T-cell (primary cell): ENCODE measurements around the gene FLT4. TPM values are rescaled to one million over a fixed set of nuclear protein-coding genes. Genes with fewer than 3 reads are reported as not detected.
A peak's percentile ranks its signal among the peaks of the same experiment; 100 is the strongest.

Source experiments
- ATAC-seq, 4 experiments: fragments of 200-7000 bp in 3 of 4; fragments of 150-1000 bp in 1 of 4; cut with Tn5 transposase; replicated peaks in 1 of 4; 1 replicate in 3 of 4; 2 replicates in 1 of 4; pipeline ENCODE4 v1.10.0; 2021; ENCODE audit warnings: moderate library complexity in 3 of 4, mild to moderate bottlenecking in 2 of 4, moderate number of reproducible peaks in 1 of 4
- CTCF ChIA-PET, 2 donors: fragments of 300-600 bp; sonication (Branson Sonifier 250); formaldehyde crosslinking; loops; one replicate each; lab custom pipeline; 2022; ENCODE audit warnings: antibody characterized with exemption in 2 of 2; lab: Charles Lee
- POLR2A ChIA-PET, 2 donors: fragments of 300-600 bp; sonication (Branson Sonifier 250); formaldehyde crosslinking; loops; one replicate each; lab custom pipeline; 2022; ENCODE audit warnings: antibody characterized with exemption in 2 of 2; lab: Charles Lee
- DNase-seq, 35 experiments: peaks; one replicate each; pipeline versions ENCODE4 v3.0.0 to v3.0.0-alpha.2; 2013 to 2023
- H3K27ac ChIP-seq: one replicate; pipeline ENCODE4 v1.5.1; 2013; ENCODE audit warnings: low read length
- H3K27me3 ChIP-seq, 2 experiments: replicated peaks in 1 of 2; 1 replicate in 1 of 2; 2 replicates in 1 of 2; pipeline versions ENCODE4 v1.6.1 to v1.7.0; 2013; ENCODE audit warnings: low read length in 1 of 2, mixed read lengths in 1 of 2; ENCODE audit not compliant: control insufficient read depth in 2 of 2, insufficient read depth in 2 of 2; ENCODE audit errors: extremely low read depth in 1 of 2
- H3K36me3 ChIP-seq, 2 donors: 1 replicate in 1 of 2; 2 replicates in 1 of 2; pipeline versions ENCODE4 v1.6.1 to v1.7.0; 2013; ENCODE audit warnings: low read length in 1 of 2; ENCODE audit not compliant: control insufficient read depth in 2 of 2, insufficient read depth in 1 of 2; ENCODE audit errors: extremely low read depth in 1 of 2
- H3K4me1 ChIP-seq, 2 experiments: 1 replicate in 1 of 2; 2 replicates in 1 of 2; pipeline versions ENCODE4 v1.6.1 to v1.7.0; 2013; ENCODE audit warnings: low read length in 2 of 2, mixed read lengths in 1 of 2; ENCODE audit not compliant: insufficient read depth in 2 of 2, control insufficient read depth in 1 of 2; ENCODE audit errors: extremely low read depth in 1 of 2
- H3K4me3 ChIP-seq, 2 donors: 1 replicate in 1 of 2; 2 replicates in 1 of 2; pipeline versions ENCODE4 v1.5.1 to v1.7.0; 2013; ENCODE audit warnings: mild to moderate bottlenecking in 2 of 2, low read length in 1 of 2, moderate library complexity in 1 of 2; ENCODE audit not compliant: control insufficient read depth in 1 of 2; ENCODE audit errors: extremely low read depth in 1 of 2
- H3K9me3 ChIP-seq: 2 replicates; pipeline ENCODE4 v1.7.0; 2013
- H3K27ac Mint-ChIP-seq, 2 donors: one replicate each; pipeline ENCODE4 v1.8.0; 2020 to 2021; ENCODE audit warnings: mild to moderate bottlenecking in 2 of 2, mixed read lengths in 2 of 2
- H3K27me3 Mint-ChIP-seq, 2 donors: one replicate each; pipeline ENCODE4 v1.8.0; 2021 to 2022; ENCODE audit warnings: mixed read lengths in 2 of 2
- H3K36me3 Mint-ChIP-seq: one replicate; pipeline ENCODE4 v1.8.0; 2021; ENCODE audit warnings: mixed read lengths
- H3K4me1 Mint-ChIP-seq, 3 donors: one replicate each; pipeline ENCODE4 v1.8.0; 2020 to 2022; ENCODE audit warnings: mixed read lengths in 3 of 3, mild to moderate bottlenecking in 1 of 3
- H3K4me3 Mint-ChIP-seq, 3 donors: one replicate each; pipeline ENCODE4 v1.8.0; 2020 to 2022; ENCODE audit warnings: mild to moderate bottlenecking in 3 of 3, mixed read lengths in 3 of 3, moderate library complexity in 3 of 3
- H3K9me3 Mint-ChIP-seq, 3 donors: one replicate each; pipeline ENCODE4 v1.8.0; 2020 to 2022; ENCODE audit warnings: mixed read lengths in 3 of 3
- WGBS: methylation state at CpG from one replicate; pipeline ENCODE4 v1.1.5; 2013; ENCODE audit warnings: missing lambda C conversion rate; ENCODE audit not compliant: insufficient coverage; 5-methylcytosine and 5-hydroxymethylcytosine counted together
- total RNA-seq, 35 experiments: library from RNA in 6 of 35; stranded (reverse) in 6 of 35; fragments of 120-200 nt in 1 of 35; gene quantifications; one replicate each; pipeline versions ENCODE4 v1.2.1 to v1.2.4 and lab custom pipeline; 2013 to 2026

FLT4 gene
- total RNA-seq, 5 donors from 2014 or later (not counting 1 experiment from before 2014, with no cell fraction given): 5.0 to 11.6 (median 8.6) TPM

GRCh38 chr5:180599981-180600553 is 49.3 kb downstream of the FLT4 start:
- 86% methylated on average over 9 of the region's 16 CpGs for WGBS
- ChIA-PET POLR2A (no interaction called here), CTCF (interaction anchor here in 1 of 2 donors (0.6 kb wide), 1 partner anchor 55 kb away, joined by 3 read pairs; no protein-coding TSS in a partner anchor)
- no peak overlapping the region for H3K4me3 Mint-ChIP-seq
- DNase-seq: peak in 1 of 35 experiments; percentile 20
- no peaks in the 10 kb centered on the region for H3K9me3 Mint-ChIP-seq
- no peaks in the 10 kb centered on the region for H3K36me3 Mint-ChIP-seq
- ATAC-seq: no peak
- no peak overlapping the region for H3K4me3 ChIP-seq
- H3K27ac ChIP-seq: no peak overlapping the region
- H3K4me1 ChIP-seq: no peaks in the 10 kb centered on the region
- H3K27me3 Mint-ChIP-seq: peaks cover 0 to 4% of the 10 kb centered on the region in 2 donors
- no peaks in the 10 kb centered on the region for H3K36me3 ChIP-seq
- no peaks in the 10 kb centered on the region for H3K9me3 ChIP-seq
- no peaks in the 10 kb centered on the region for H3K4me1 Mint-ChIP-seq
- H3K27me3 ChIP-seq: peaks cover 0 to 9% of the 10 kb centered on the region in 2 experiments
- H3K27ac Mint-ChIP-seq: no peak overlapping the region

DNA sequence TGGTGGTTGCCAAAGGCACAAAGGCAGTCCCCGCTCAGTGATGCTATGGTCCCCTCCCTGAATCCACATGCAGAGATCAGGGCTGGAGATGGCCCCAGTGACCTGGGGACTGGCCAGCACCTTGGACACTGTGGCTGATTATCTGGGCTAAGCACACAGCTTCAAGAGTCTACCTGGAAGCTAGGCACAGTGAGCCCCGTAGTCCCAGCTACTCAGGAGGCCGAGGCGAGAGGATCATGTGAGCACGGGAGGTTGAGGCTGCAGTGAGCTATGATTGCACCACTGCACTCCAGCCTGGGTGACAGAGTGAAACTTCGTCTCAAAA is 49.8 kb downstream of the FLT4 start:
- H3K27ac Mint-ChIP-seq: no peak overlapping the region
- ATAC-seq (no peak), DNase-seq (no peak)
- Histone ChIP-seq H3K4me1 (no peaks in the 10 kb centered on the region), H3K9me3 (no peaks in the 10 kb centered on the region), H3K27ac (no peak overlapping the region), H3K4me3 (no peak overlapping the region), H3K36me3 (no peaks in the 10 kb centered on the region), H3K27me3 (peaks cover 0 to 9% of the 10 kb centered on the region in 2 experiments)
- no peaks in the 10 kb centered on the region for H3K36me3 Mint-ChIP-seq
- CTCF ChIA-PET: interaction anchor here in 1 of 2 donors (0.6 kb wide), 1 partner anchor 55 kb away, joined by 3 read pairs; no protein-coding TSS in a partner anchor
- no peaks in the 10 kb centered on the region for H3K4me1 Mint-ChIP-seq
- H3K27me3 Mint-ChIP-seq: peaks cover 0 to 4% of the 10 kb centered on the region in 2 donors
- POLR2A ChIA-PET: no interaction called here
- WGBS: 87% methylated on average over 6 of the region's 6 CpGs
- no peaks in the 10 kb centered on the region for H3K9me3 Mint-ChIP-seq
- no peak overlapping the region for H3K4me3 Mint-ChIP-seq

GRCh38 chr5:180598797-180599589 is 50.4 kb downstream of the FLT4 start:
- no peak overlapping the region for H3K4me3 Mint-ChIP-seq
- DNase-seq: peak in 1 of 35 experiments; percentile 16
- no peaks in the 10 kb centered on the region for H3K36me3 ChIP-seq
- POLR2A ChIA-PET: no interaction called here
- no peaks in the 10 kb centered on the region for H3K4me1 Mint-ChIP-seq
- no peak overlapping the region for H3K4me3 ChIP-seq
- H3K27me3 ChIP-seq: peaks cover 0 to 10% of the 10 kb centered on the region in 2 experiments
- H3K36me3 Mint-ChIP-seq: no peaks in the 10 kb centered on the region
- CTCF ChIA-PET: interaction anchor here in 1 of 2 donors (0.6 kb wide), 1 partner anchor 54 kb away, joined by 3 read pairs; no protein-coding TSS in a partner anchor
- no peak overlapping the region for H3K27ac ChIP-seq
- H3K9me3 ChIP-seq: no peaks in the 10 kb centered on the region
- no peak overlapping the region for H3K27ac Mint-ChIP-seq
- no peaks in the 10 kb centered on the region for H3K9me3 Mint-ChIP-seq
- peaks cover 1 to 4% of the 10 kb centered on the region in 2 donors for H3K27me3 Mint-ChIP-seq
- 84% methylated on average over 6 of the region's 16 CpGs for WGBS
- H3K4me1 ChIP-seq: no peaks in the 10 kb centered on the region
- no peak for ATAC-seq

GRCh38 chr5:180598316-180598701 is 51.1 kb downstream of the FLT4 start:
- Mint-ChIP-seq H3K9me3 (no peaks in the 10 kb centered on the region), H3K27me3 (peaks cover 8 to 9% of the 10 kb centered on the region in 2 donors), H3K4me3 (no peak overlapping the region), H3K27ac (no peak overlapping the region), H3K4me1 (no peaks in the 10 kb centered on the region), H3K36me3 (no peaks in the 10 kb centered on the region)
- Histone ChIP-seq H3K36me3 (no peaks in the 10 kb centered on the region), H3K9me3 (no peaks in the 10 kb centered on the region), H3K27ac (no peak overlapping the region), H3K27me3 (peaks cover 0 to 17% of the 10 kb centered on the region in 2 experiments), H3K4me1 (no peaks in the 10 kb centered on the region), H3K4me3 (no peak overlapping the region)
- POLR2A ChIA-PET: no interaction called here
- ATAC-seq: no peak
- WGBS: 75% methylated on average over 8 of the region's 9 CpGs
- DNase-seq: no peak
- CTCF ChIA-PET: no interaction called here

DNA sequence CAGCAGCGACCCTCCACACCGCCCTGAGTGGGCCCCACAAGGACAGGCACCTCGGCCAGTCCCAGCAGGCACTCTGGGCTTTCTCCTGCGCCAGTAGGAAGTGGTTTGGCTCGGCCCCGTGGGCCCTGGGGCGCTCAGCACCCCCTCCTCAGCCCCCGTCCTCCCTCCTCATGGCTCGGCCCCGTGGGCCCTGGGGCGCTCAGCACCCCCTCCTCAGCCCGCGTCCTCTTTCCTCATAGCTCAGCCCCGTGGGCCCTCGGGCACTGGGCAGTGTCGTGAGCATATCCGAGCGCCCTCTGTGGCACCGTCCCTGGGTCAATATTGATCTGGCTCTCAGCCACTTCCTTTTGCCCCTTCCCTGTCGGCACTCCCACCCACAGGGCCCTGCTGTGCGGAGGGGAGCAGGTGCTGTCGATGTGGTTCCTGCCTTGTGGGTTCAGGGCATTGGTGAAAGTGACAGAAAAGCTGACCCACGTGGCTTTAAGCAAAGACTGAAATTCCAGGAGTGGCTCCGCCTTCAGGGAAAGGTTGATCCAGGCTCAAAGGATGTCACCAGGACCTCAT is 52.6 kb downstream of the FLT4 start:
- H3K36me3 ChIP-seq: no peaks in the 10 kb centered on the region
- H3K9me3 ChIP-seq: no peaks in the 10 kb centered on the region
- H3K4me3 ChIP-seq: no peak overlapping the region
- DNase-seq (no peak), ATAC-seq (no peak)
- peaks cover 8 to 26% of the 10 kb centered on the region in 2 experiments for H3K27me3 ChIP-seq
- no peaks in the 10 kb centered on the region for H3K36me3 Mint-ChIP-seq
- H3K27ac ChIP-seq: no peak overlapping the region
- POLR2A ChIA-PET: no interaction called here
- CTCF ChIA-PET: no interaction called here
- peaks cover 21 to 24% of the 10 kb centered on the region in 2 donors for H3K27me3 Mint-ChIP-seq
- H3K4me3 Mint-ChIP-seq: no peak overlapping the region
- no peaks in the 10 kb centered on the region for H3K9me3 Mint-ChIP-seq
- H3K4me1 Mint-ChIP-seq: peaks cover 0 to 7% (median 6%) of the 10 kb centered on the region in 3 donors
- H3K27ac Mint-ChIP-seq: no peak overlapping the region
- no peaks in the 10 kb centered on the region for H3K4me1 ChIP-seq
- 65% methylated on average over 15 of the region's 24 CpGs for WGBS

DNA sequence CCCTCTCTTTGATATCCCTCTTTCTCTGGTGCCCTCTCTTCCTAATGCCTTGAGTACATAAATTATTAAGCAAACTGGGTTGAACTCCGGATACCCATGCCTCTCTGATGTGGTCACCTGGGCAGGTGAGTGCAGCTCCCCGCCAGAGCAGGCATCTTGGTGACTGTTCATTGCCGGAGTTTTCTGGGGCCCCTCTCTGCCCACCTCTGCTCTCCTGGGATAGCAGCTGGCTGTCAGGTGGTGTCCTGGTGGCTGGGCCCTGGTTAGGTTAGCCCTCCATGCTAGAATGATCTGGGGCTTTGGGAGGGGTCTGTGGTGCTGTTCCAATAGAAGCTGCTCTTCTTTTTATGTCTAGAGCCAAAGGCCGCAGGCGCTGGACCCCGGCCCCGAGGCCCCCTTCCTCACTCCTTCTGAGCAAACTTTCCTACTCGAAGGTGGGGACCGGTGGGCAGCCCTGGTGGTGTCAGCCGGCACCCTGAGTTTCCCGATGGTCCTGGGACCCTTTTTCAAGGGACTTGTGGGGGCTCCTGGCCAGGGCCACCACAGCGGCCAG is 53.2 kb downstream of the FLT4 start:
- H3K4me1 ChIP-seq: peaks cover 0 to 2% of the 10 kb centered on the region in 2 experiments
- Mint-ChIP-seq H3K27me3 (peaks cover 21 to 24% of the 10 kb centered on the region in 2 donors), H3K4me1 (peaks cover 0 to 7% (median 6%) of the 10 kb centered on the region in 3 donors), H3K9me3 (no peaks in the 10 kb centered on the region), H3K4me3 (no peak overlapping the region), H3K27ac (no peak overlapping the region), H3K36me3 (no peaks in the 10 kb centered on the region)
- peaks cover 8 to 27% of the 10 kb centered on the region in 2 experiments for H3K27me3 ChIP-seq
- no peak overlapping the region for H3K27ac ChIP-seq
- 90% methylated on average over 10 of the region's 12 CpGs for WGBS
- no peak for ATAC-seq
- no peaks in the 10 kb centered on the region for H3K36me3 ChIP-seq
- H3K9me3 ChIP-seq: no peaks in the 10 kb centered on the region
- ChIA-PET CTCF (no interaction called here), POLR2A (no interaction called here)
- DNase-seq: no peak
- no peak overlapping the region for H3K4me3 ChIP-seq
